ENCODE measurements around the gene NGRN.

- TF ChIP-seq CTCF (conservative IDR thresholded peaks at IDR 0.05 in 1 of 2, IDR thresholded peaks at IDR 0.05 in 1 of 2; ENCODE audit: low read depth in 1 of 2, low read length in 2 of 2) (no peak), EZH2 (IDR thresholded peaks at IDR 0.05; ENCODE audit: low read length, missing control alignments) (no peak)
Observed at GRCh38 chr15:90230610-90231009, 34.9 kb upstream of the NGRN start.

All from fibroblast of lung (primary cell).